Measurements from ENCODE around the gene C4orf51.

Gene C4orf51

GRCh38 chr4:145766273-145766672 is 86.3 kb downstream of the C4orf51 start:
- no peak for DNase-seq (ENCODE audit: low spot score)
- ChIA-PET CTCF (no interaction called here), POLR2A (ENCODE audit: low non-redundant PET) (no interaction called here)
- no peak overlapping the region for H3K27ac ChIP-seq
- TF ChIP-seq CTCF (conservative IDR thresholded peaks at IDR 0.05; ENCODE audit: low read depth): no peak

GRCh38 chr4:145769450-145770037 is 89.6 kb downstream of the C4orf51 start:
- DNase-seq (ENCODE audit: low spot score): no peak
- POLR2A ChIA-PET (ENCODE audit: low non-redundant PET): no interaction called here
- CTCF ChIA-PET: interaction anchor here (0.7 kb wide), 1 partner anchor 10 kb away, joined by 3 read pairs; no protein-coding TSS in a partner anchor
- no peak for TF ChIP-seq CTCF (conservative IDR thresholded peaks at IDR 0.05; ENCODE audit: low read depth)
- no peak overlapping the region for H3K27ac ChIP-seq

GRCh38 chr4:145770124-145770523 is 90.2 kb downstream of the C4orf51 start:
- CTCF ChIA-PET: no interaction called here
- POLR2A ChIA-PET (ENCODE audit: low non-redundant PET): no interaction called here
- TF ChIP-seq CTCF (conservative IDR thresholded peaks at IDR 0.05; ENCODE audit: low read depth): no peak
- no peak overlapping the region for H3K27ac ChIP-seq
- DNase-seq (ENCODE audit: low spot score): no peak

GRCh38 chr4:145772347-145772746 is 92.4 kb downstream of the C4orf51 start:
- ChIA-PET POLR2A (ENCODE audit: low non-redundant PET) (no interaction called here), CTCF (no interaction called here)
- no peak overlapping the region for H3K27ac ChIP-seq
- no peak for DNase-seq (ENCODE audit: low spot score)
- no peak for TF ChIP-seq CTCF (conservative IDR thresholded peaks at IDR 0.05; ENCODE audit: low read depth)

- DNase-seq (ENCODE audit: low spot score): no peak
- no peak for TF ChIP-seq CTCF (conservative IDR thresholded peaks at IDR 0.05; ENCODE audit: low read depth)
- POLR2A ChIA-PET (ENCODE audit: low non-redundant PET): no interaction called here
- H3K27ac ChIP-seq: no peak overlapping the region
- CTCF ChIA-PET: no interaction called here
Observed at GRCh38 chr4:145773581-145774234, 93.8 kb downstream of the C4orf51 start.

GRCh38 chr4:145774473-145774872 is 94.5 kb downstream of the C4orf51 start:
- TF ChIP-seq CTCF (conservative IDR thresholded peaks at IDR 0.05; ENCODE audit: low read depth): no peak
- DNase-seq (ENCODE audit: low spot score): no peak
- no peak overlapping the region for H3K27ac ChIP-seq
- ChIA-PET CTCF (interaction anchor here (0.5 kb wide), 1 partner anchor 144 kb away, joined by 3 read pairs; no protein-coding TSS in a partner anchor), POLR2A (ENCODE audit: low non-redundant PET) (no interaction called here)

All from RWPE1 (cell line).